H54 (cell line): ENCODE measurements around the gene NHEJ1.
A peak's percentile ranks its signal among the peaks of the same experiment; 100 is the strongest.

ENCODE experiments used
- DNase-seq: peaks from one replicate; pipeline ENCODE4 v3.0.0; 2011; ENCODE audit warnings: low spot score, mixed read lengths; ENCODE audit not compliant: insufficient read length
- FAIRE-seq: peaks from 3 replicates; lab custom pipeline; 2011; peaks lifted over from hg19 to GRCh38; lab: Jason Lieb, UNC
- POLR2A ChIP-seq: IDR thresholded peaks from 2 replicates; pipeline ENCODE4 v1.6.1; 2011; ENCODE audit warnings: low read depth, mild to moderate bottlenecking, low read length

The NHEJ1 gene

GRCh38 chr2:219049282-219049681 is 111.3 kb downstream of the NHEJ1 start:
- no peak for DNase-seq

GRCh38 chr2:219045937-219046550 is 114.6 kb downstream of the NHEJ1 start:
- DNase-seq (no peak), FAIRE-seq (no peak)
- no peak for TF ChIP-seq POLR2A

More at GRCh38 chr2:219049282-219049681, 111.3 kb downstream of the NHEJ1 start:
- no peak for FAIRE-seq
- no peak for TF ChIP-seq POLR2A

DNA sequence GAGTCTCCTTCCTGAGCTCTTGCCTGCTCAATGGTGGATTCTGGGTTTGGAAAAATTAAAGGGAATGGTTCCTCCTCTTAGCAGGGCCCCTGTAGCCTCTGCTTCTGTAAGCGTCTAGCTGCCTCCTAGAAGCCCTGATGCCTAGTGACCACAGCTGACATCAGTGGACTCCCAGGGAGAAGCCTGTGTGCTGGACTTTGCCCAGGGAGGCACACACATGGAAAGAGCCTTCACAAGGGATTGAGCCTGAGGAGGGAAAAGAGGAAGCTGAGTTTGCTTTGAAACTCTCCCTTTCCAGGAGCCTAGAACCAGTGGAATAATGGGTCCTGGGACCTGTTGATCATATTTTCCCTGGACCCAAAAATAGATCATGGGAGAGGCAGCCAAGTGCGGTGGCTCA is 117.9 kb downstream of the NHEJ1 start:
- DNase-seq, result no peak
- no peak for FAIRE-seq
- no peak for TF ChIP-seq POLR2A

GRCh38 chr2:219042157-219042556 is 118.5 kb downstream of the NHEJ1 start:
- FAIRE-seq (no peak), DNase-seq (no peak)
- TF ChIP-seq POLR2A, result no peak

DNA sequence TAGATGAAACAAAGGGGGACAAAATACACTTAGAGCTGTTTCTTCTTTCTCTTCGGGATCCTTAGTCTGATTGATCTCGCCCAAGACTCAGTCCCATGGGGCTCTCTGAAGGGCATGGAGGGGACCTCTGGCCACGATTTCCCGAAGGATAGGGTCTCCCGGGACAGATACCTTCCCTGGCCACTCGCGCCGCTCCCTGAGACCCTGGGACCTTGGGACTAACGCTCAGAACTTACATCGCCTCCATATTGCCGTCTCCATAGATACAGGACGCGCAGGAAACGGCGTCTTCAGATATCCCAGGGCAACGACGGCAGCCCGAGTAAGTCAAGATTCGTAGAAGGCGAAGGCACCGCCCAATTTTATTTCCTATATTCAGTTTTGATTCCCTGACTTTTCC is 119.4 kb downstream of the NHEJ1 start, which contains the start of gene CFAP65:
Gene CFAP65, minus strand, starts transcription at position 265 of the 400 bp plus-strand sequence. CDS start 2,468 bp downstream, outside the sequence.
- TF ChIP-seq POLR2A, result no peak
- DNase-seq, result no peak
- FAIRE-seq, result no peak

GRCh38 chr2:219038600-219038999 is 122.0 kb downstream of the NHEJ1 start:
- DNase-seq, result no peak
- TF ChIP-seq POLR2A, result no peak
- no peak for FAIRE-seq

- DNase-seq, result no peak
- no peak for FAIRE-seq
- no peak for TF ChIP-seq POLR2A
Observed at GRCh38 chr2:219037783-219038499, 122.7 kb downstream of the NHEJ1 start.

- no peak for DNase-seq
- no peak for TF ChIP-seq POLR2A
- FAIRE-seq, result no peak
Observed at GRCh38 chr2:219035942-219036341, 124.7 kb downstream of the NHEJ1 start.

- no peak for DNase-seq
- TF ChIP-seq POLR2A, result no peak
- FAIRE-seq, result no peak
Observed at GRCh38 chr2:219034823-219035222, 125.8 kb downstream of the NHEJ1 start.

DNA sequence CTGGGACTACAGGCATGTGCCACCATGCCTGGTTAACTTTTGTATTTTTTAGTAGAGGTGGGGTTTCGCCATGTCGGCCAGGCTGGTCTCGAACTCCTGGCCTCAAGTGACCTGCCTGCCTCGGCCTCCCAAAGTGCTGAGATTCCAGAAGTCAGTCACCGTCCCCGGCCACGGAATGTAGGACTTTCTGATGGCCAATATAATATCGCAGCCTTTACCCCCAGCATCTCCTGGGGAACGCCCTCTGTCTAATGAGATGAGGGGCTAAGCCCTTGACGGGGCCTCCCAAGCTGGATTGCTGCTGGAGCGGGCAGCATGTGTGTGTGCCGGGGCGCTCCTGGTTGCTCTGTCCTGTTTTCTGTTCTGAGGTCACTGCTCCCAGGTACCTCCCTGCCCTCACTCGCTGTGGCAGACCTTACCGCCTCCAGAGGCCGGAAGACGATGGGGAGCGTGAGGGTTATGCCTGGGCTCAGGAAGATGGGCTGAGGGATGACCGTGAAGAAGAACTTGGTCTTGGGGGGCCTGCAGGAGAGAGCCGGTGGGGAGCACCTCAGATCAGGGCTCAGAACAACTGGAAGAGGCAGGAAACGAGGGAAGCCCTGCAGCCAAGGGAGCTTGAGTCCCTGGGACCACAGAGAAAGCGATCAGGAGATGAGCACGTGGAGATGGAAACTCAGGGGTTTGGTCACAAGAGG is 128.4 kb downstream of the NHEJ1 start:
- TF ChIP-seq POLR2A, result no peak
- no peak for FAIRE-seq
- DNase-seq, result no peak

DNA sequence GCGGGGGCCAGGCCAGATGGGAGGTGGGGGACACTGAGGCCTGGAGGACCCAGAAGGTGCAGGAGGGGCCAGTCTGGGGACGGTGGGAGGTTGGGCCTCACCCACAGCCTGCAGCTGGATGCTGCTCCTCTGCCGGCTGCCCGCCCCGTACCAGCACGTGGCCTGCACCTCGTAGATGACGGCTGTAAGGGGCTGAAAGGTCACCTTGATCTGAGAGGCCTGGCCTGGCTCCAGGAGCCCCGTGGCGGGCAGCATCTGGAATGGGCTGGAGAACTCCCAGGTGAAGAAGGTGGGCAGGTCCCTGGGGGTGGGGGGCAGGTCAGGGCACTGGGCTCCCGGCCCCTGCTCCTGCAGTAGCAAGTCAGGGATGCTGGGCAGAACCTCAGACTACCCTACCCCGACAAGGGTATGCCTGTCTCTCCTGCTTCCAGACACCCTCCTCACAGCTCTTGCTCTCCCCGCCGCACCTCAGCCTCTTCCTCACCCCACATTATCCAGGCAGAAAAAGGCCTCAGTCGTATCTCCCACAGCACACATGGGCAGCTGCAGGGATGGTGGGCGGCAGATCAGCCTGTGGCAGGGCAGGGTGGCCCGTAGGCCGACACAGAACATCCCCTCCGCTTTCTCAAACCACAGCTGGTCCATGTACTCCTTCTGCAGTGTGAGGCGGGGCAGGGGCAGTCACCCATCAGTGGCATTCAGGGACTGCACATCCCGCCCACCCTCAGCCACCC is 129.4 kb downstream of the NHEJ1 start:
- FAIRE-seq, result no peak
- DNase-seq, result no peak
- no peak for TF ChIP-seq POLR2A

DNA sequence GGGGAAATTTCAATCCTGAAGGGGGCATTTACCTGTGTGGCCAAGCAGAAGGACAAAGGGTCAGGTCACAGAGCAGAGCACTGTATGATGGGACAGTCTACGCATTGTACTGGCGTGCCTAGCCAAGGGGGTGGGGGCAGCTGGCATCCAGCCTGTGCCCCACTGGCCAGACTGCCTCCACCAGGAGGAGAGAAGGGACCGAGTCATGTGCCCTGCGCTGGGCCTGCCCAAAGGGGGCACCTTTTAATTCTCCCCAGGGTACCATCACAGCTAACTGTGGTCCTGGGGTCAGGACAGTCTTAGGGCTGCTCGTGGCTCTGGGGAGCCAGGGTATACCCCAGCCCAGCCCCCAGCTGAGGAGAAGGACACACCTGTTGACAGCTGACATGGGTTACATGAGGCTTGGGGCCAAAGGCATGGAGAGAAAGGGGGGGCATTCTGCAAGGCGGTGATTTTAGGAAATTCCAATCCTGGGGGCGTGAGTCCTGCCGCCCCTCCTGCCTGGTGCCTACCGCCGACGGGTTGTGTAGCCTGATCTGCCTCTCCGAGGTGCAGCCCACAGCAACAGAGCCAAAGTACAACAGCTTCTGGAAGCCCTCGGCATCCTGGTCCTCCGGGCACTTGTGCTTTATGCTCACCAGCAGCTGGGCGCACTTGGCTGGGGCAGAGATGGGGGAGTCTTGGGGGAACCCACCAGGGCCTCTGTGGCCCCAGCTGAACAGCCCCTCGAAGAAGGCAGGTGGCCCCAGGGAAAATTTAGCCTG is 130.3 kb downstream of the NHEJ1 start:
- no peak for FAIRE-seq
- TF ChIP-seq POLR2A, result no peak
- no peak for DNase-seq

DNA sequence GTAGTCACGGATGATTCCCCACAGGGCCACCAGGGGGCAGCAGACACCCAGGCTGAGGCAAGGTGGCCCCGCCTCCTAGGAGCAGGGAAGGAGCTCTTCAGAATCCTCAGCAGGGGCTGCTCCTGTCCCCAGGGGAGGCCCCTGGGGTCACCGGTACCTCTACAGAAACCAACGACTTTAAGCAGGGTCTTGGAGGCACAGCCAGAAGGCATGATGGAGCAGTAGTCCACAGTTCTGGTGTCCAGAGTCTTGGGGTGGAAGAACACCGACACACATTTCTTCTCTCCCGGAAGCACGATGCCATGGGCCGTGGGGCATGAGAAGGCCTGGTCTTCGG is 130.8 kb downstream of the NHEJ1 start:
- DNase-seq (peak; percentile 84), FAIRE-seq (peak; percentile 64)
- no peak for TF ChIP-seq POLR2A
